Measurements from ENCODE around the gene CILP.

Gene CILP

GRCh38 chr15:65147902-65148301 lies 63.4 kb downstream of the CILP start:
- Histone ChIP-seq H3K9me2 (replicated peaks; ENCODE audit: insufficient read depth, low read length) (no peaks in the 10 kb centered on the region), H3K27ac (ENCODE audit: low read depth, low read length) (no peak overlapping the region), H3K9ac (ENCODE audit: low read length) (no peak overlapping the region), H3F3A (ENCODE audit: insufficient read depth) (peaks cover 9% of the 10 kb centered on the region; the same call in 1 of the 2 replicates), H3K9me3 (ENCODE audit: insufficient read depth, low read length) (no peaks in the 10 kb centered on the region), H3K36me3 (ENCODE audit: low read length) (peaks cover 13% of the 10 kb centered on the region; the same call in 1 of the 2 replicates), H3K4me2 (ENCODE audit: low read depth, low read length, poor library complexity, severe bottlenecking) (no peak overlapping the region), H4K20me1 (ENCODE audit: low read depth, low read length) (no peaks in the 10 kb centered on the region), H3K4me3 (ENCODE audit: insufficient read depth, low read length, poor library complexity, severe bottlenecking) (no peak overlapping the region), H3K27me3 (ENCODE audit: low read length) (no peaks in the 10 kb centered on the region), H3K79me2 (ENCODE audit: insufficient read depth, low read length) (no peaks in the 10 kb centered on the region), H2AFZ (ENCODE audit: low read depth, low read length, severe bottlenecking) (no peak overlapping the region)
- no peak for TF ChIP-seq EZH2phosphoT487 (conservative IDR thresholded peaks at IDR 0.05; ENCODE audit: low read length)
- TF ChIP-seq CTCF (IDR thresholded peaks at IDR 0.05; ENCODE audit: insufficient read depth, low read length, poor library complexity, severe bottlenecking): no peak

- Histone ChIP-seq H3K79me2 (ENCODE audit: insufficient read depth, low read length) (no peaks in the 10 kb centered on the region), H3K27ac (ENCODE audit: low read depth, low read length) (no peak overlapping the region)
These were observed 64.8 kb downstream of the CILP start for GRCh38 chr15:65146438-65146837.

More at GRCh38 chr15:65146438-65146837, 64.8 kb downstream of the CILP start:
- Histone ChIP-seq H3F3A (ENCODE audit: insufficient read depth) (peaks cover 9% of the 10 kb centered on the region; the same call in 1 of the 2 replicates), H4K20me1 (ENCODE audit: low read depth, low read length) (no peaks in the 10 kb centered on the region), H3K9ac (ENCODE audit: low read length) (no peak overlapping the region), H3K9me2 (replicated peaks; ENCODE audit: insufficient read depth, low read length) (no peaks in the 10 kb centered on the region), H3K4me3 (ENCODE audit: insufficient read depth, low read length, poor library complexity, severe bottlenecking) (no peak overlapping the region), H3K4me2 (ENCODE audit: low read depth, low read length, poor library complexity, severe bottlenecking) (no peak overlapping the region), H2AFZ (ENCODE audit: low read depth, low read length, severe bottlenecking) (no peak overlapping the region), H3K9me3 (ENCODE audit: insufficient read depth, low read length) (no peaks in the 10 kb centered on the region), H3K36me3 (ENCODE audit: low read length) (peaks cover 11% of the 10 kb centered on the region; the same call in 1 of the 2 replicates), H3K27me3 (ENCODE audit: low read length) (no peaks in the 10 kb centered on the region)
- no peak for TF ChIP-seq CTCF (IDR thresholded peaks at IDR 0.05; ENCODE audit: insufficient read depth, low read length, poor library complexity, severe bottlenecking)
- TF ChIP-seq EZH2phosphoT487 (conservative IDR thresholded peaks at IDR 0.05; ENCODE audit: low read length): no peak

Measured in SU-DHL-6 (cell line).